ENCODE data around the gene TXNDC5.

Gene TXNDC5

GRCh38 chr6:7895125-7895423, 15.5 kb downstream of the TXNDC5 start:
- POLR2A ChIA-PET, result interaction anchor here (0.5 to 1.1 kb wide), 3 partner anchors 11 to 38 kb away, joined by 3 read pairs; no protein-coding TSS in a partner anchor
- no peak overlapping the region for H3K4me3 ChIP-seq (ENCODE audit: low read depth, low read length)
- H3K4me1 ChIP-seq (ENCODE audit: control insufficient read depth, insufficient read depth, low read length), result no peaks in the 10 kb centered on the region
- H3K9me3 ChIP-seq (ENCODE audit: control insufficient read depth, insufficient read depth, low read depth, low read length), result no peaks in the 10 kb centered on the region
- peaks cover 76 to 97% of the 10 kb centered on the region in 2 experiments for H3K36me3 ChIP-seq (ENCODE audit: control insufficient read depth in 2 of 2, insufficient read depth in 1 of 2, low read length in 2 of 2)
- no peak overlapping the region for H3K27ac ChIP-seq (ENCODE audit: extremely low read depth, low read depth, low read length)
- TF ChIP-seq ZNF223 (tag by site-specific recombination; IDR thresholded peaks at IDR 0.05) (no peak), ZNF292 (tag by site-specific recombination; IDR thresholded peaks at IDR 0.05; ENCODE audit: borderline replicate concordance, low read depth) (no peak), ZNF701 (tag by site-specific recombination; IDR thresholded peaks at IDR 0.05) (no peak), ZNF48 (tag by site-specific recombination; IDR thresholded peaks at IDR 0.05) (no peak), ZSCAN30 (tag by site-specific recombination; IDR thresholded peaks at IDR 0.05) (no peak), FEZF1 (tag by site-specific recombination; IDR thresholded peaks at IDR 0.05) (no peak), ZNF830 (tag by site-specific recombination; IDR thresholded peaks at IDR 0.05; ENCODE audit: low read depth) (no peak), ZNF146 (tag by site-specific recombination; IDR thresholded peaks at IDR 0.05) (no peak), ZNF148 (tag by site-specific recombination; IDR thresholded peaks at IDR 0.05; ENCODE audit: borderline replicate concordance) (no peak), ZNF140 (tag by site-specific recombination; IDR thresholded peaks at IDR 0.05) (no peak), GLIS2 (tag by site-specific recombination; IDR thresholded peaks at IDR 0.05) (no peak), ZNF629 (tag by site-specific recombination; IDR thresholded peaks at IDR 0.05) (no peak), ZNF610 (tag by site-specific recombination; IDR thresholded peaks at IDR 0.05; ENCODE audit: borderline replicate concordance) (no peak)
- TF ChIP-seq, protein P1, sequence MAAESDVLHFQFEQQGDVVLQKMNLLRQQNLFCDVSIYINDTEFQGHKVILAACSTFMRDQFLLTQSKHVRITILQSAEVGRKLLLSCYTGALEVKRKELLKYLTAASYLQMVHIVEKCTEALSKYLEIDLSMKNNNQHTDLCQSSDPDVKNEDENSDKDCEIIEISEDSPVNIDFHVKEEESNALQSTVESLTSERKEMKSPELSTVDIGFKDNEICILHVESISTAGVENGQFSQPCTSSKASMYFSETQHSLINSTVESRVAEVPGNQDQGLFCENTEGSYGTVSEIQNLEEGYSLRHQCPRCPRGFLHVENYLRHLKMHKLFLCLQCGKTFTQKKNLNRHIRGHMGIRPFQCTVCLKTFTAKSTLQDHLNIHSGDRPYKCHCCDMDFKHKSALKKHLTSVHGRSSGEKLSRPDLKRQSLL (tag by site-specific recombination; IDR thresholded peaks at IDR 0.05), result no peak
- TF ChIP-seq, protein P2, sequence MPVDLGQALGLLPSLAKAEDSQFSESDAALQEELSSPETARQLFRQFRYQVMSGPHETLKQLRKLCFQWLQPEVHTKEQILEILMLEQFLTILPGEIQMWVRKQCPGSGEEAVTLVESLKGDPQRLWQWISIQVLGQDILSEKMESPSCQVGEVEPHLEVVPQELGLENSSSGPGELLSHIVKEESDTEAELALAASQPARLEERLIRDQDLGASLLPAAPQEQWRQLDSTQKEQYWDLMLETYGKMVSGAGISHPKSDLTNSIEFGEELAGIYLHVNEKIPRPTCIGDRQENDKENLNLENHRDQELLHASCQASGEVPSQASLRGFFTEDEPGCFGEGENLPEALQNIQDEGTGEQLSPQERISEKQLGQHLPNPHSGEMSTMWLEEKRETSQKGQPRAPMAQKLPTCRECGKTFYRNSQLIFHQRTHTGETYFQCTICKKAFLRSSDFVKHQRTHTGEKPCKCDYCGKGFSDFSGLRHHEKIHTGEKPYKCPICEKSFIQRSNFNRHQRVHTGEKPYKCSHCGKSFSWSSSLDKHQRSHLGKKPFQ (tag by site-specific recombination; IDR thresholded peaks at IDR 0.05), result no peak
- CTCF ChIA-PET, result interaction anchor here (0.9 to 3.0 kb wide), 2 partner anchors 98 to 223 kb away, joined by 3 to 12 read pairs; no protein-coding TSS in a partner anchor

- peaks cover 82 to 97% of the 10 kb centered on the region in 2 experiments for H3K36me3 ChIP-seq (ENCODE audit: control insufficient read depth in 2 of 2, insufficient read depth in 1 of 2, low read length in 2 of 2)
- ChIA-PET POLR2A (interaction anchor here (0.5 to 0.6 kb wide), 2 partner anchors 12 to 39 kb away, joined by 3 read pairs; no protein-coding TSS in a partner anchor), CTCF (interaction anchor here (0.7 to 3.0 kb wide), 3 partner anchors 10 to 222 kb away, joined by 3 to 12 read pairs (median 3); no protein-coding TSS in a partner anchor)
- no peaks in the 10 kb centered on the region for H3K9me3 ChIP-seq (ENCODE audit: control insufficient read depth, insufficient read depth, low read depth, low read length)
- H3K4me3 ChIP-seq (ENCODE audit: low read depth, low read length), result no peak overlapping the region
- TF ChIP-seq ZNF670 (tag by site-specific recombination; IDR thresholded peaks at IDR 0.05; ENCODE audit: low read depth), result no peak
- no peak for TF ChIP-seq GLI4 (tag by site-specific recombination; IDR thresholded peaks at IDR 0.05)
- TF ChIP-seq ZNF658 (tag by site-specific recombination; IDR thresholded peaks at IDR 0.05), result no peak
- TF ChIP-seq ZNF280C (tag by site-specific recombination; IDR thresholded peaks at IDR 0.05), result no peak
- TF ChIP-seq BCL11B (tag by site-specific recombination; IDR thresholded peaks at IDR 0.05; ENCODE audit: low read depth), result no peak
- no peak for TF ChIP-seq ZNF184 (tag by site-specific recombination; IDR thresholded peaks at IDR 0.05)
- no peaks in the 10 kb centered on the region for H3K4me1 ChIP-seq (ENCODE audit: control insufficient read depth, insufficient read depth, low read length)
- no peak overlapping the region for H3K27ac ChIP-seq (ENCODE audit: extremely low read depth, low read depth, low read length)
These were observed 16.1 kb downstream of the TXNDC5 start for GRCh38 chr6:7894262-7895124.

Data from HEK293 (cell line).